Right lobe of liver (tissue), 4 donors: ENCODE results near the gene UBE3D.

ENCODE experiments used
- CTCF ChIP-seq, 4 donors: fragments of 200-600 bp in 3 of 4; fragments of 450-650 bp in 1 of 4; IDR thresholded peaks; one replicate each; pipeline versions ENCODE4 v1.5.1 to v1.8.0; 2016 to 2022; ENCODE audit warnings: antibody characterized with exemption in 4 of 4, mild to moderate bottlenecking in 2 of 4
- POLR2A ChIP-seq: fragments of 450-650 bp; IDR thresholded peaks from one replicate; pipeline ENCODE4 v1.6.1; 2017; ENCODE audit warnings: antibody characterized with exemption, mild to moderate bottlenecking
- donor health status: DM: no; HTN: no; CAD: no.
- donor health status: DM: no; HTN: no; CAD: no.
- donor health status: DM: no; HTN: yes; CAD: no.

GRCh38 chr6:83072726-83073125, 7.1 kb upstream of the UBE3D start:
- TF ChIP-seq CTCF (IDR thresholded peaks at IDR 0.05) (no peak), POLR2A (no peak)
